ENCODE results near the gene RFLNA.

Gene RFLNA

DNA sequence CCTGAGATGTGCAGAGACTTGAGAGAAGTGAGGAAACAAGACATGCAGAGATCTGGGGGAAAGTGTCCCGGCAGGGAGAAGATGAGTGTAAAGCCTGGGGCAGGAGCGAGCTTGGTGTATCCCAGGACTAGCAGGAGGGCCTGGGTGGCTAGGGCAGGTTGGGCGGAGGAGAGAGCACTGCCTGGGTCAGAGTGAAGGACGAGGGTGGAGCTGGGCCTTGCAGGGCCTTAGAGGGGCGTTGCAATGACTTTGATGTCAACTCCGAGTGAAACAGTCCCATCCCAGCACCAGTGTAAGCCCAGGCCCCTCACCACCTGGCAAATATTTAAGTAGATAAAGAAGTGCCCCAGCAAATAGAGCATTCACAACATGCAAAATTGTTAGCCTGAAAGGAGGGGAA lies 24.2 kb upstream of the RFLNA start:
- Histone ChIP-seq H3K4me3 (ENCODE audit: low read length) (no peak overlapping the region), H3K9ac (ENCODE audit: low read length) (no peak overlapping the region), H3K36me3 (ENCODE audit: control insufficient read depth, insufficient read depth, low read length) (no peaks in the 10 kb centered on the region), H3K4me1 (ENCODE audit: control insufficient read depth, insufficient read depth, low read length) (no peaks in the 10 kb centered on the region), H3K27ac (ENCODE audit: low read depth, low read length) (no peak overlapping the region), H3K27me3 (ENCODE audit: control insufficient read depth, insufficient read depth, low read length) (no peaks in the 10 kb centered on the region)

- Histone ChIP-seq H3K4me3 (ENCODE audit: low read length) (no peak overlapping the region), H3K9ac (ENCODE audit: low read length) (no peak overlapping the region), H3K4me1 (ENCODE audit: control insufficient read depth, insufficient read depth, low read length) (no peaks in the 10 kb centered on the region), H3K27me3 (ENCODE audit: control insufficient read depth, insufficient read depth, low read length) (no peaks in the 10 kb centered on the region), H3K27ac (ENCODE audit: low read depth, low read length) (no peak overlapping the region), H3K36me3 (ENCODE audit: control insufficient read depth, insufficient read depth, low read length) (no peaks in the 10 kb centered on the region)
These were observed 21.3 kb upstream of the RFLNA start for GRCh38 chr12:124273630-124274029.

- Histone ChIP-seq H3K27me3 (ENCODE audit: control insufficient read depth, insufficient read depth, low read length) (no peaks in the 10 kb centered on the region), H3K36me3 (ENCODE audit: control insufficient read depth, insufficient read depth, low read length) (no peaks in the 10 kb centered on the region), H3K4me1 (ENCODE audit: control insufficient read depth, insufficient read depth, low read length) (no peaks in the 10 kb centered on the region), H3K9ac (ENCODE audit: low read length) (no peak overlapping the region), H3K4me3 (ENCODE audit: low read length) (no peak overlapping the region), H3K27ac (ENCODE audit: low read depth, low read length) (no peak overlapping the region)
These were observed 18.6 kb upstream of the RFLNA start for GRCh38 chr12:124276337-124276736.

DNA sequence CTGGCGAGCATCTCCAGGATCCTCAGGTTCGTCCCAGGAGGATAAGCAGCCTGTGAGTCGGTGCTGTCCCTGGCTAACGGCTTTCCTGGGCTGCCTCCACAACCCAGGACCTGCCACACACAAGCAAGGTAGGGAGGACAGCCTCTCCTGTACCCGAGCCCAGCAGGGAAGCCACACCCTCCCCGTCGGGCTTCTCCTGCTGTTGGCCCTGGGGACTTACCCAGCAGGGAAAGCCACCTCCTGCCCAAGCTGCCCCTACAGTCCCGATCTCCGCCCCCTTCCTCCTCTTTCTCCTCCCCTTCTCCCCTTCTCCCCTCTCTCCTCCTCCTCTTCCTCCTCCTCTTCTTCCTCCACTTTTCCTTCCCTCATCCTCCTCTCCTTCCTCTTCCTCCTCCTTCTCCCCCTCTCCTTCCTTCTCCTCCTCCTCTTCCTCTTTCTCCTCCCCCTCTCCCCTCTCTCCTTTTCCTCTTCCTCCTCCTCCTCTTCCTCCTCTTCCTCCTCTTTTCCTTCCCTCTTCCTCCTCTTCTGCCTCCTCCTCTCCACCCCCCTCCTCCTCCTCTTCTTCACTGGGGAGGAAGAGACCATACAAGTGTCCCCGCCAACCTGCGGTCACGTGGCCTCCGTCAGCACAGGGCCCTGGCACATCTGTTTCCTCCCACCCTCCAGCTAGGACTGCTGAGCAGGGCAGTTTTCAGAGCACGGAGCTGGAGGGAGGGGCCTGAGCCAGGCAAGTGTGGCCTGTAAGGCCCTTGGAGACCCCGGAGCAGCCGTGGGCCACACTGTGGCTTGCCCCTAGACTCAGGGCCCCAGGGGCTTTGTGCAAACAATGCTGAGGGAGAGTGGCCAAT lies 17.3 kb upstream of the RFLNA start:
- no peaks in the 10 kb centered on the region for H3K27me3 ChIP-seq (ENCODE audit: control insufficient read depth, insufficient read depth, low read length)

DNA sequence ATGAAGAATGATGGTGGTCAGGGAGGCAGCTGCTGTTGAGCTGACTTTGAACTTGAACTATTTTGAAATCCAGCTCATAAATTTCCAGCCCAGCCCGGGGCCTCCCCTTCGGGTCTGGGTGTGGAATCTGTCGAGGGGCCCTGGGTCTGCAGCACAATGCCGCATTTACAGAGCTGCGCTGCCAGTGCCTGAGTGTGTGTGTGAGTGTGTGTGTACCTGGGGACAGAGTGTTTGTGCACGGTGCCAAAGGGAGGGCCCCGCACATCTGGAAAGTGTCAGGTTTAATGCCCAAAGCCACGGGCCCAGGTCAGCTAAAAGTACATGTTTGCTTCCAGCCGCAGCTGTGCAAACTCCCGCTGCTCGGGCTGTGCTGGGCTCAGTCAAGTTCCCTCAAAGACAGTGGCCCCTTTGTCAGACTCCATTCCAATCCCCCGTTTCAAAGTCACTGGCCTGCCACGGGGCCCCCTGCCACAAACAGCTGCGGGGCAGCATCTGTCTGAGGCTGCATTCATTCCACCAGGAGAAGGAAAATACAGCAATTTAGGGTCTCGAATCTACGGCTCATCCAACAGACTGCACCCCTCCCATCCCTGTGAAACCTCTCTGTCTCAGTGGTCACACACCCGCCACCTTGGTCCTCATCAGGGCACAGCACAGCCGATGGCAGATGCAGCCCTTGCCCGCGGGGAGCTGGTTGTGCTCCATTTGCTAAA lies 16.3 kb upstream of the RFLNA start:
- H3K36me3 ChIP-seq (ENCODE audit: control insufficient read depth, insufficient read depth, low read length), result no peaks in the 10 kb centered on the region
- no peak overlapping the region for H3K9ac ChIP-seq (ENCODE audit: low read length)
- no peak overlapping the region for H3K27ac ChIP-seq (ENCODE audit: low read depth, low read length)
- H3K4me3 ChIP-seq (ENCODE audit: low read length), result no peak overlapping the region
- H3K4me1 ChIP-seq (ENCODE audit: control insufficient read depth, insufficient read depth, low read length), result no peaks in the 10 kb centered on the region
- H3K27me3 ChIP-seq (ENCODE audit: control insufficient read depth, insufficient read depth, low read length), result no peaks in the 10 kb centered on the region

More for the DNA sequence above, 17.3 kb upstream of the RFLNA start:
- no peak overlapping the region for H3K27ac ChIP-seq (ENCODE audit: low read depth, low read length)
- H3K4me3 ChIP-seq (ENCODE audit: low read length), result no peak overlapping the region
- H3K9ac ChIP-seq (ENCODE audit: low read length), result no peak overlapping the region
- no peaks in the 10 kb centered on the region for H3K36me3 ChIP-seq (ENCODE audit: control insufficient read depth, insufficient read depth, low read length)
- H3K4me1 ChIP-seq (ENCODE audit: control insufficient read depth, insufficient read depth, low read length), result no peaks in the 10 kb centered on the region

- Histone ChIP-seq H3K27ac (ENCODE audit: low read depth, low read length) (no peak overlapping the region), H3K9ac (ENCODE audit: low read length) (no peak overlapping the region), H3K4me3 (ENCODE audit: low read length) (no peak overlapping the region)
These were observed 15.6 kb upstream of the RFLNA start for GRCh38 chr12:124279315-124279714.

GRCh38 chr12:124279846-124280360 lies 15.0 kb upstream of the RFLNA start:
- Histone ChIP-seq H3K27ac (ENCODE audit: low read depth, low read length) (no peak overlapping the region), H3K4me1 (ENCODE audit: control insufficient read depth, insufficient read depth, low read length) (no peaks in the 10 kb centered on the region), H3K4me3 (ENCODE audit: low read length) (no peak overlapping the region), H3K9ac (ENCODE audit: low read length) (no peak overlapping the region), H3K27me3 (ENCODE audit: control insufficient read depth, insufficient read depth, low read length) (no peaks in the 10 kb centered on the region), H3K36me3 (ENCODE audit: control insufficient read depth, insufficient read depth, low read length) (no peaks in the 10 kb centered on the region)

More at GRCh38 chr12:124279315-124279714, 15.6 kb upstream of the RFLNA start:
- H3K27me3 ChIP-seq (ENCODE audit: control insufficient read depth, insufficient read depth, low read length), result no peaks in the 10 kb centered on the region
- no peaks in the 10 kb centered on the region for H3K4me1 ChIP-seq (ENCODE audit: control insufficient read depth, insufficient read depth, low read length)
- H3K36me3 ChIP-seq (ENCODE audit: control insufficient read depth, insufficient read depth, low read length), result no peaks in the 10 kb centered on the region

DNA sequence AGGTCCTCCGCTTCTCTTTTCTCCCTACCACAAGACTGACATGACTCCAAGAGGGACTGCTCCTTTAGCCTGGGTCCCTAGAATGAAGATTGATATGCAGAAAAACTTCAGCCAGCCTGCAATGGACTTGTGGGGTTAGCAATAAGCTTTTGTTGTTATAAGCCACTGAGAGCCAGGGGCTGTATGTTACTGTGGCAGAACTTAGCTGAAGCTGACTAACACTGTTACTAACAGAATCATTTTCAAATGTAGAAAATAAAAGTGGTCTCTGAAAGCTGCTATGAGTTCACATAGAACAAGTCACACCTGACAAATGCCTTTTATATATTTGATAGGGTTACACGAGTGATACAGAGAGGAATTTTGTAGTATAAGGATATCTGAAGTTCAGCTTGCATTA lies 13.6 kb upstream of the RFLNA start:
- no peaks in the 10 kb centered on the region for H3K4me1 ChIP-seq (ENCODE audit: control insufficient read depth, insufficient read depth, low read length)
- no peaks in the 10 kb centered on the region for H3K27me3 ChIP-seq (ENCODE audit: control insufficient read depth, insufficient read depth, low read length)

GRCh38 chr12:124282287-124282686 lies 12.6 kb upstream of the RFLNA start:
- Histone ChIP-seq H3K27me3 (ENCODE audit: control insufficient read depth, insufficient read depth, low read length) (no peaks in the 10 kb centered on the region), H3K27ac (ENCODE audit: low read depth, low read length) (no peak overlapping the region), H3K4me1 (ENCODE audit: control insufficient read depth, insufficient read depth, low read length) (no peaks in the 10 kb centered on the region), H3K36me3 (ENCODE audit: control insufficient read depth, insufficient read depth, low read length) (no peaks in the 10 kb centered on the region), H3K9ac (ENCODE audit: low read length) (no peak overlapping the region), H3K4me3 (ENCODE audit: low read length) (no peak overlapping the region)

More for the DNA sequence above, 13.6 kb upstream of the RFLNA start:
- no peak overlapping the region for H3K4me3 ChIP-seq (ENCODE audit: low read length)
- H3K27ac ChIP-seq (ENCODE audit: low read depth, low read length), result no peak overlapping the region
- no peaks in the 10 kb centered on the region for H3K36me3 ChIP-seq (ENCODE audit: control insufficient read depth, insufficient read depth, low read length)
- H3K9ac ChIP-seq (ENCODE audit: low read length), result no peak overlapping the region

DNA sequence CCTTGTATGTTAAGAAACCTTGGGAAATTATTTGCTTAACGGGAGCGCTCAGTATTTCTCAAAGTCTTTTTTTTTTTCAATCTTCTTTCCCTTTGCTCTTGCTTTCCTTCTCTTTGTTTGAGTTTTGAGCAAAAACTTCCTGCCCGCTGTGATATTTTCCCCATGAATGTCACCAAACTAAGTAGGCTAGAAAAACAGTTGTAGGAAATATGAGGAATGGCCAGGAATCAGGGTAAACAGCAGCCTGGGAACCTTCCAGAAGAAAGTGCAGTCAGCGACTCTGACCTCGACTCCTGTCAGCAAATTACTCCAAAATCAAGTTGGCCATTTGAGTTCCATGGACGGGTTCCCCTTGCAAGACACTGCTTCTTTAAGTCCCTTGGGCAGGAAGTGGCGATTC lies 11.6 kb upstream of the RFLNA start:
- Histone ChIP-seq H3K9ac (ENCODE audit: low read length) (no peak overlapping the region), H3K27ac (ENCODE audit: low read depth, low read length) (no peak overlapping the region), H3K27me3 (ENCODE audit: control insufficient read depth, insufficient read depth, low read length) (no peaks in the 10 kb centered on the region), H3K4me1 (ENCODE audit: control insufficient read depth, insufficient read depth, low read length) (no peaks in the 10 kb centered on the region), H3K4me3 (ENCODE audit: low read length) (no peak overlapping the region), H3K36me3 (ENCODE audit: control insufficient read depth, insufficient read depth, low read length) (no peaks in the 10 kb centered on the region)

GRCh38 chr12:124284368-124284767 lies 10.5 kb upstream of the RFLNA start:
- no peaks in the 10 kb centered on the region for H3K36me3 ChIP-seq (ENCODE audit: control insufficient read depth, insufficient read depth, low read length)
- H3K4me1 ChIP-seq (ENCODE audit: control insufficient read depth, insufficient read depth, low read length), result no peaks in the 10 kb centered on the region
- no peaks in the 10 kb centered on the region for H3K27me3 ChIP-seq (ENCODE audit: control insufficient read depth, insufficient read depth, low read length)
- H3K27ac ChIP-seq (ENCODE audit: low read depth, low read length), result no peak overlapping the region
- no peak overlapping the region for H3K9ac ChIP-seq (ENCODE audit: low read length)
- H3K4me3 ChIP-seq (ENCODE audit: low read length), result no peak overlapping the region

GRCh38 chr12:124286414-124286813 lies 8.5 kb upstream of the RFLNA start:
- Histone ChIP-seq H3K36me3 (ENCODE audit: control insufficient read depth, insufficient read depth, low read length) (no peaks in the 10 kb centered on the region), H3K9ac (ENCODE audit: low read length) (no peak overlapping the region), H3K27me3 (ENCODE audit: control insufficient read depth, insufficient read depth, low read length) (no peaks in the 10 kb centered on the region), H3K27ac (ENCODE audit: low read depth, low read length) (no peak overlapping the region), H3K4me3 (ENCODE audit: low read length) (no peak overlapping the region), H3K4me1 (ENCODE audit: control insufficient read depth, insufficient read depth, low read length) (peaks cover 3% of the 10 kb centered on the region)
